SH-SY5Y (cell line): Measurements from ENCODE around the gene ZNF782.

Experiments
- GATA2 ChIP-seq: IDR thresholded peaks from 2 replicates; pipeline ENCODE4 v1.6.1; 2011; ENCODE audit warnings: mild to moderate bottlenecking, low read depth, low read length
- GATA3 ChIP-seq: IDR thresholded peaks from 2 replicates; pipeline ENCODE4 v1.6.1; 2011; ENCODE audit warnings: low read depth, mild to moderate bottlenecking, low read length, moderate library complexity

DNA sequence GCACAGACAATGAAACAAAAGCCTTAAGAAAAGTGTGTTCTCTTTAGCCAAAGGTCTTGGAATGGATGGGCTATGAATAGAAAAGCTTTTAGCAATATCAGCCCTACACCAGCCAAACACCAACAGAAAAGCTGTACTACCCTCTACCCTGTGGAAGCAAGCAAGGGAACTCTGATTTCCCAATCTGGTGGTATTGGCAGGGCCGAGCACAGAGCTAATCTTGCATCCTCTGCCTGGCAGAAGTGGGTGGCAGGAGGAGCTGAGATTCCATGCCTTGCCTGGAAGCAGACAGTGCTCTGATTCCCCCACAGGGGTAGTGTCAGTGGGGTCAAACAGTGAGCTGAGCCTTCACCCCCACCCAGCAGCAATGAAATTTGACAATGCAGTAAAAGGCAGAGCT, 29.6 kb upstream of the ZNF782 start:
- no peak for TF ChIP-seq GATA2
- no peak for TF ChIP-seq GATA3
